ENCODE measurements around the gene FAM241B. TPM values are rescaled to one million over a fixed set of nuclear protein-coding genes. Genes with fewer than 3 reads are reported as not detected.

FAM241B gene
- total RNA-seq, 1 donor from 2014 or later: 5.3 TPM

DNA sequence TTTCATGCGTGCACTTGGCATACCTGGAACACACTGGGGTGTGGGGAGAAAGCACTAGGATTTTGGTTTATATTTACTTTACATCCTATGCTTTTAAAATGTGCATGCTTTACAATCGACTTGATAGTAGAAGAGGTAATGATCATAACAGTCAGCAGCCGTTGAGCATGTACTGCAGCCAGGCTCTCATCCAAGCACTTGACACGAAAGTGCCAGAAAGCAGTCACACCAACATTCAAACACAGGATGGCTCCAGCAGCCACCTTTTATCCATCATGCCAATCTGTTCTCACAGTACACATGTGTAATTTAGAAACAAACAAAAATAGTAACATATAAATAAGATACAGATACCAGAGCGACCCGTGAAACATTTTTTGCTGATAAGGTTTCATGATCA, 1.2 kb upstream of the FAM241B start:
- peaks cover 35% of the 10 kb centered on the region for H3K27me3 ChIP-seq (ENCODE audit: low read depth)
- H3K27ac ChIP-seq (replicated peaks): no peak overlapping the region
- intact Hi-C loops (cut with micrococcal nuclease): no loop called here
- peaks cover 5% of the 10 kb centered on the region for H3K9me3 ChIP-seq (replicated peaks)
- H3K36me3 ChIP-seq: no peaks in the 10 kb centered on the region
- peaks cover 16% of the 10 kb centered on the region for H3K4me1 ChIP-seq
- no peak for TF ChIP-seq CTCF (IDR thresholded peaks at IDR 0.05; ENCODE audit: borderline replicate concordance)
- DNase-seq: no peak
- no peak overlapping the region for H3K4me3 ChIP-seq

DNA sequence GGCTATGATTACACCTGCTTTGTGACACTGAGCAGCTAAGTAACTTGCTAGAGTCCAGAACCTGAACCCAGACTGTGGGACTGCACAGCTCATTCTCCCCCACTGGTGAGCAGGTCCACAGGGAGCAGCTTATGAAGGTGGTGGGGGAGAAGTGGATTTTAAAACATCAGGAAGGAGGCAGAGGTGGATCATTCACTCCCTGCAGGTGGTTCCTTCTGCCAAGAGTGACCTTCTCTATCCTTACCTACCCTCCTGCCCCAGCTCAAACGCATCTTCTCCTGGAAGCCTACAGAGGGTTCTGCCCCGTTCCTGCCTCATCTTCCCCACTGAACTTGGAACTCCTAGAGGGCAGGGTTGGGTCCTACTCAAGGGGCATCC, 539 bp upstream of the FAM241B start:
- intact Hi-C loops (cut with micrococcal nuclease): no loop called here
- H3K36me3 ChIP-seq: no peaks in the 10 kb centered on the region
- H3K4me1 ChIP-seq: peaks cover 16% of the 10 kb centered on the region
- no peak overlapping the region for H3K27ac ChIP-seq (replicated peaks)
- no peak for TF ChIP-seq CTCF (IDR thresholded peaks at IDR 0.05; ENCODE audit: borderline replicate concordance)
- H3K27me3 ChIP-seq (ENCODE audit: low read depth): peaks cover 35% of the 10 kb centered on the region
- no peaks in the 10 kb centered on the region for H3K9me3 ChIP-seq (replicated peaks)
- DNase-seq: no peak
- peak overlapping the region; percentile 71 for H3K4me3 ChIP-seq

GRCh38 chr10:69630651-69631400, 779 bp downstream of the FAM241B start:
- no peak for DNase-seq
- Histone ChIP-seq H3K36me3 (no peaks in the 10 kb centered on the region), H3K27me3 (ENCODE audit: low read depth) (peaks cover 35% of the 10 kb centered on the region), H3K4me3 (peak overlapping the region; percentile 71), H3K9me3 (replicated peaks) (no peaks in the 10 kb centered on the region), H3K4me1 (peaks cover 16% of the 10 kb centered on the region), H3K27ac (replicated peaks) (no peak overlapping the region)
- intact Hi-C loops (cut with micrococcal nuclease): loop anchor here (10.0 kb wide), 1 partner anchor 206 kb away; no protein-coding TSS in a partner anchor
- TF ChIP-seq CTCF (IDR thresholded peaks at IDR 0.05; ENCODE audit: borderline replicate concordance): no peak

DNA sequence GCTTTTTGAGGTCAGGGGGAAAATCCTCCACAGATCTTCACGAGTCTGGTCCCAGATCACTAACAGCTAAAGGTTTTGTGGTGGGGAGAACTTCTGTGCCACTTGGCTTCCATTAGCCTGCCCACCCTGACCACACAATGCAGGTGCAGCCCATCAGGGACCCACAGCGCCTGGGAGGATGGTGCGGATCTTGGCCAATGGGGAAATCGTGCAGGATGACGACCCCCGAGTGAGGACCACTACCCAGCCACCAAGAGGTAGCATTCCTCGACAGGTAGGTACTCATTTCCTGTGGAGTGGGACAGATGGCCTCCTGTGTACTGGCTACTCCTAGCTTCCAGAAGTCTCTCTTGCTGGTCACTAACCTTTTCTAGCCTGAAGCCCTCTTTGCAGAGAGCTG, 1.5 kb downstream of the FAM241B start:
- Histone ChIP-seq H3K9me3 (replicated peaks) (no peaks in the 10 kb centered on the region), H3K4me3 (no peak overlapping the region), H3K4me1 (peaks cover 16% of the 10 kb centered on the region), H3K36me3 (no peaks in the 10 kb centered on the region), H3K27ac (replicated peaks) (no peak overlapping the region), H3K27me3 (ENCODE audit: low read depth) (peaks cover 35% of the 10 kb centered on the region)
- TF ChIP-seq CTCF (IDR thresholded peaks at IDR 0.05; ENCODE audit: borderline replicate concordance): no peak
- intact Hi-C loops (cut with micrococcal nuclease): loop anchor here (10.0 kb wide), 1 partner anchor 207 kb away; no protein-coding TSS in a partner anchor
- no peak for DNase-seq

DNA sequence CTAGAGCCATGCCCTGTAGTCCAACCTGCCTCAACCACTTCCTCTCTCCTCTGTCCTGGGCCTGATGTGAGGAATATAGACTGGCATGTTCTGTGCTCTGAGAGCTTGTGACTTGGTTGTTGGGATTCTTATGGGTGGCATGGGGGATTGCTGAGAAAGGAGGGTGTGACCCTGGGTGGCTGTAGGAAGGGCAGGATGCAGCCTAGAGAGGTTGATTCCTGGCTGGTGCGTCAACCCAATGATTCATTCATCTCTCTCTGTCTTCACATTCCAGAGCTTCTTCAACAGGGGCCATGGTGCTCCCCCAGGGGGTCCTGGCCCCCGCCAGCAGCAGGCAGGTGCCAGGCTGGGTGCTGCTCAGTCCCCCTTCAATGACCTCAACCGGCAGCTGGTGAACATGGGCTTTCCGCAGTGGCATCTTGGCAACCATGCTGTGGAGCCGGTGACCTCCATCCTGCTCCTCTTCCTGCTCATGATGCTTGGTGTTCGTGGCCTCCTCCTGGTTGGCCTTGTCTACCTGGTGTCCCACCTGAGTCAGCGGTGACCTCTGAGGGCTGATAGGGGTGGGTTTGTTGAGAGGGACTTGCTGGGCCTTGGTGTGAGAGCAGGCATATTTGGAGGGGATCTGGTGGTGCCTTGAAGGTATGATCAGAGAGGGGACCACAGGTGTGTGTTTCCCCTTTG, 2.6 kb downstream of the FAM241B start:
- Histone ChIP-seq H3K4me1 (peaks cover 16% of the 10 kb centered on the region), H3K9me3 (replicated peaks) (no peaks in the 10 kb centered on the region), H3K36me3 (no peaks in the 10 kb centered on the region), H3K27ac (replicated peaks) (no peak overlapping the region), H3K4me3 (no peak overlapping the region), H3K27me3 (ENCODE audit: low read depth) (peaks cover 33% of the 10 kb centered on the region)
- intact Hi-C loops (cut with micrococcal nuclease): loop anchor here (10.0 kb wide), 1 partner anchor 208 kb away; no protein-coding TSS in a partner anchor
- no peak for DNase-seq
- no peak for TF ChIP-seq CTCF (IDR thresholded peaks at IDR 0.05; ENCODE audit: borderline replicate concordance)

Measured in left ventricle myocardium inferior (tissue), 1 donor.